ENCODE data around the gene LRRC19. TPM values are rescaled to one million over a fixed set of nuclear protein-coding genes. Genes with fewer than 3 reads are reported as not detected.

The LRRC19 gene
- total RNA-seq, 1 experiment from 2014 or later, result not detected

DNA sequence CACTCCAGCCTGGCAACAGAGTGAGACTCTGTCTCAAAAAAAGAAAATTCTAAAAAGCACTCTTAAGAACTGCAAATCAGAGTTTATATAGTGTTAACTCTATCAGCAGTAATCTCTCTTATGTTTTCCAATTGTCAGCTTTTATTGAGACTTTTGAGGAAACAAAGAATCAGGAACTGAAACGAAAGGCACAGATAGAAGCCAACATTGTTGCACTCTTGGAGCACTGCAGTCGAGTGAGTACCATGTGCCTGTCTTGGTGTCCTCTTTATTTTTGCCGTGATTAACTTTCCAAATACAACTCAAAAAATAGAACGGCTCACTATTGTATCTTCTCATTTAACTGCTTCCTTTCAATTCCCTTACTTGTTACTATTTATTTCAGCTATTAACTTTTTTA is 41.7 kb upstream of the LRRC19 start (continued):
- TF ChIP-seq, protein P1, sequence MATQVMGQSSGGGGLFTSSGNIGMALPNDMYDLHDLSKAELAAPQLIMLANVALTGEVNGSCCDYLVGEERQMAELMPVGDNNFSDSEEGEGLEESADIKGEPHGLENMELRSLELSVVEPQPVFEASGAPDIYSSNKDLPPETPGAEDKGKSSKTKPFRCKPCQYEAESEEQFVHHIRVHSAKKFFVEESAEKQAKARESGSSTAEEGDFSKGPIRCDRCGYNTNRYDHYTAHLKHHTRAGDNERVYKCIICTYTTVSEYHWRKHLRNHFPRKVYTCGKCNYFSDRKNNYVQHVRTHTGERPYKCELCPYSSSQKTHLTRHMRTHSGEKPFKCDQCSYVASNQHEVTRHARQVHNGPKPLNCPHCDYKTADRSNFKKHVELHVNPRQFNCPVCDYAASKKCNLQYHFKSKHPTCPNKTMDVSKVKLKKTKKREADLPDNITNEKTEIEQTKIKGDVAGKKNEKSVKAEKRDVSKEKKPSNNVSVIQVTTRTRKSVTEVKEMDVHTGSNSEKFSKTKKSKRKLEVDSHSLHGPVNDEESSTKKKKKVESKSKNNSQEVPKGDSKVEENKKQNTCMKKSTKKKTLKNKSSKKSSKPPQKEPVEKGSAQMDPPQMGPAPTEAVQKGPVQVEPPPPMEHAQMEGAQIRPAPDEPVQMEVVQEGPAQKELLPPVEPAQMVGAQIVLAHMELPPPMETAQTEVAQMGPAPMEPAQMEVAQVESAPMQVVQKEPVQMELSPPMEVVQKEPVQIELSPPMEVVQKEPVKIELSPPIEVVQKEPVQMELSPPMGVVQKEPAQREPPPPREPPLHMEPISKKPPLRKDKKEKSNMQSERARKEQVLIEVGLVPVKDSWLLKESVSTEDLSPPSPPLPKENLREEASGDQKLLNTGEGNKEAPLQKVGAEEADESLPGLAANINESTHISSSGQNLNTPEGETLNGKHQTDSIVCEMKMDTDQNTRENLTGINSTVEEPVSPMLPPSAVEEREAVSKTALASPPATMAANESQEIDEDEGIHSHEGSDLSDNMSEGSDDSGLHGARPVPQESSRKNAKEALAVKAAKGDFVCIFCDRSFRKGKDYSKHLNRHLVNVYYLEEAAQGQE (IDR thresholded peaks at IDR 0.05; ENCODE audit: low read depth), result no peak
- TF ChIP-seq EZH2 (IDR thresholded peaks at IDR 0.05), result no peak
- TF ChIP-seq, protein P2, sequence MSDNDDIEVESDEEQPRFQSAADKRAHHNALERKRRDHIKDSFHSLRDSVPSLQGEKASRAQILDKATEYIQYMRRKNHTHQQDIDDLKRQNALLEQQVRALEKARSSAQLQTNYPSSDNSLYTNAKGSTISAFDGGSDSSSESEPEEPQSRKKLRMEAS (IDR thresholded peaks at IDR 0.05), result no peak
- TF ChIP-seq RAD21 (IDR thresholded peaks at IDR 0.05; ENCODE audit: low read depth), result no peak

DNA sequence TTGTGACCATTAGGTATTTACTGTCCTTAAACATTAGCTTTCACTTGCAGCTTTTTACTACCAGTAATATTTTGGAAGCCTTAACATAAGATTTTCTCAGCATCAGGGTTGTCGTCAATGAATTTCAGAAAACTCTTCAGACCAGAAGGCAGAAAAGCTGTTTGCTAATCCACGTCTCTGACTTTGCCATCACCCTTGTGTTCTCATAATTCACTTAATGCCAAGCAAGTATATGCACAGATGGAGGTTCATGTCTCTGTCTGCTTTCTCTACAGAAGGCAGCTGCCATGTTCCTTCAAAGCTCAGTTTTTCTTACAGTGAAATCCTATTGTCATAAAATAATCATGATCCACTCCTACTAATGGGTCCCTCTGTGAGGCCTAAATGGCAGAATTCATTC is 37.7 kb upstream of the LRRC19 start:
- BruUV-seq (replicated peaks), result no TSS peak
- Histone ChIP-seq H3K9me2 (ENCODE audit: insufficient read depth) (no peaks in the 10 kb centered on the region), H3K27ac (ENCODE audit: low read depth, low read length) (no peak overlapping the region), H3K4me1 (ENCODE audit: control insufficient read depth in 1 of 2, insufficient read depth in 2 of 2, low read length in 2 of 2) (no peaks in the 10 kb centered on the region), H3K36me3 (ENCODE audit: control insufficient read depth in 1 of 2, insufficient read depth in 2 of 2, low read length in 2 of 2) (no peaks in the 10 kb centered on the region), H3K9ac (ENCODE audit: low read length) (no peak overlapping the region), H2AFZ (ENCODE audit: low read depth, low read length, poor library complexity, severe bottlenecking) (no peak overlapping the region), H4K20me1 (ENCODE audit: insufficient read depth) (no peaks in the 10 kb centered on the region), H3K79me2 (ENCODE audit: insufficient read depth, low read length) (no peaks in the 10 kb centered on the region), H3K4me2 (ENCODE audit: low read length) (no peak overlapping the region), H3K27me3 (ENCODE audit: insufficient read depth, low read length) (no peaks in the 10 kb centered on the region), H3K4me3 (replicated peaks in 1 of 2; ENCODE audit: low read depth in 1 of 2, low read length in 2 of 2) (no peak overlapping the region), H3K9me3 (ENCODE audit: control insufficient read depth in 1 of 2, insufficient read depth in 1 of 2, low read depth in 1 of 2, low read length in 2 of 2) (no peaks in the 10 kb centered on the region)
- DNase-seq (ENCODE audit: low read depth, low spot score) (no peak), ATAC-seq (no peak)
- intact Hi-C loops (cut with micrococcal nuclease), result no loop called here
- ChIA-PET POLR2A (no interaction called here), RAD21 (ENCODE audit: low non-redundant PET in 1 of 2, low total read pairs in 2 of 2, uncharacterized antibody in 2 of 2, unreplicated experiment in 2 of 2) (no interaction called here), CTCF (no interaction called here)
- no peak for TF ChIP-seq EGR1 (IDR thresholded peaks at IDR 0.05; ENCODE audit: low read depth)
- no peak for TF ChIP-seq ZFX (IDR thresholded peaks at IDR 0.05)
- TF ChIP-seq EZH2phosphoT487 (IDR thresholded peaks at IDR 0.05; ENCODE audit: borderline replicate concordance), result no peak
- TF ChIP-seq POLR2A (IDR thresholded peaks at IDR 0.05; ENCODE audit: borderline replicate concordance, extremely low read depth, insufficient read depth, insufficient read length), result no peak
- TF ChIP-seq CBX3 (IDR thresholded peaks at IDR 0.05; ENCODE audit: low read depth), result no peak
- TF ChIP-seq SRF (IDR thresholded peaks at IDR 0.05; ENCODE audit: low read depth), result no peak
- no peak for TF ChIP-seq JUND (IDR thresholded peaks at IDR 0.05)
- TF ChIP-seq, protein P3, sequence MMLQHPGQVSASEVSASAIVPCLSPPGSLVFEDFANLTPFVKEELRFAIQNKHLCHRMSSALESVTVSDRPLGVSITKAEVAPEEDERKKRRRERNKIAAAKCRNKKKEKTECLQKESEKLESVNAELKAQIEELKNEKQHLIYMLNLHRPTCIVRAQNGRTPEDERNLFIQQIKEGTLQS (IDR thresholded peaks at IDR 0.05), result no peak
- no peak for TF ChIP-seq ZNF274 (IDR thresholded peaks at IDR 0.05; ENCODE audit: low read depth, low read length)
- no peak for TF ChIP-seq RAD21 (IDR thresholded peaks at IDR 0.05; ENCODE audit: low read depth)
- no peak for TF ChIP-seq TCF7L2 (IDR thresholded peaks at IDR 0.05; ENCODE audit: borderline replicate concordance, extremely low read depth, insufficient read depth, insufficient read length)
- TF ChIP-seq, protein P1 (IDR thresholded peaks at IDR 0.05; ENCODE audit: low read depth), result no peak
- TF ChIP-seq SP1 (IDR thresholded peaks at IDR 0.05; ENCODE audit: low read depth), result no peak
- no peak for TF ChIP-seq EZH2 (IDR thresholded peaks at IDR 0.05)
- TF ChIP-seq, protein P2 (IDR thresholded peaks at IDR 0.05), result no peak
- TF ChIP-seq, protein P4, sequence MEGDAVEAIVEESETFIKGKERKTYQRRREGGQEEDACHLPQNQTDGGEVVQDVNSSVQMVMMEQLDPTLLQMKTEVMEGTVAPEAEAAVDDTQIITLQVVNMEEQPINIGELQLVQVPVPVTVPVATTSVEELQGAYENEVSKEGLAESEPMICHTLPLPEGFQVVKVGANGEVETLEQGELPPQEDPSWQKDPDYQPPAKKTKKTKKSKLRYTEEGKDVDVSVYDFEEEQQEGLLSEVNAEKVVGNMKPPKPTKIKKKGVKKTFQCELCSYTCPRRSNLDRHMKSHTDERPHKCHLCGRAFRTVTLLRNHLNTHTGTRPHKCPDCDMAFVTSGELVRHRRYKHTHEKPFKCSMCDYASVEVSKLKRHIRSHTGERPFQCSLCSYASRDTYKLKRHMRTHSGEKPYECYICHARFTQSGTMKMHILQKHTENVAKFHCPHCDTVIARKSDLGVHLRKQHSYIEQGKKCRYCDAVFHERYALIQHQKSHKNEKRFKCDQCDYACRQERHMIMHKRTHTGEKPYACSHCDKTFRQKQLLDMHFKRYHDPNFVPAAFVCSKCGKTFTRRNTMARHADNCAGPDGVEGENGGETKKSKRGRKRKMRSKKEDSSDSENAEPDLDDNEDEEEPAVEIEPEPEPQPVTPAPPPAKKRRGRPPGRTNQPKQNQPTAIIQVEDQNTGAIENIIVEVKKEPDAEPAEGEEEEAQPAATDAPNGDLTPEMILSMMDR (IDR thresholded peaks at IDR 0.05 in 2 of 3, conservative IDR thresholded peaks at IDR 0.05 in 1 of 3; ENCODE audit: borderline replicate concordance in 1 of 3, insufficient read depth in 1 of 3, low read depth in 2 of 3, low read length in 2 of 3), result no peak
- TF ChIP-seq FOSL1 (IDR thresholded peaks at IDR 0.05; ENCODE audit: low read depth), result no peak

Data from HCT116 (cell line).